HepG2 (cell line): ENCODE measurements around the gene HADH. TPM values are rescaled to one million over a fixed set of nuclear protein-coding genes. Genes with fewer than 3 reads are reported as not detected.
A peak's percentile ranks its signal among the peaks of the same experiment; 100 is the strongest.

Experiments
- CBFB ChIP-seq: sonication (generic); formaldehyde crosslinking; IDR thresholded peaks from 2 replicates; pipeline ENCODE4 v1.4.0; 2020; ENCODE audit warnings: missing genetic modification reagents
- ERF ChIP-seq: IDR thresholded peaks from 2 replicates; pipeline ENCODE4 v1.6.1; 2018; ENCODE audit warnings: missing biosample characterization, missing genetic modification reagents
- FOXP1 ChIP-seq, 2 experiments: fragments of 450-650 bp in 1 of 2; IDR thresholded peaks; 2 replicates each; pipeline ENCODE4 v1.6.1; 2017 to 2018; ENCODE audit warnings: antibody characterized with exemption in 1 of 2
- HES4 ChIP-seq: sonication (generic); formaldehyde crosslinking; IDR thresholded peaks from 2 replicates; pipeline ENCODE4 v1.9.0; 2021; ENCODE audit warnings: mild to moderate bottlenecking, missing genetic modification reagents, borderline replicate concordance
- IKZF4 ChIP-seq: sonication (generic); formaldehyde crosslinking; IDR thresholded peaks from 2 replicates; pipeline ENCODE4 v1.5.1; 2020; ENCODE audit warnings: borderline replicate concordance, mild to moderate bottlenecking, low read depth, missing genetic modification reagents; ENCODE audit errors: not compliant biosample characterization
- KDM4B ChIP-seq: sonication (generic); formaldehyde crosslinking; IDR thresholded peaks from 2 replicates; pipeline ENCODE4 v1.4.0; 2020; ENCODE audit warnings: missing genetic modification reagents
- MEF2D ChIP-seq: sonication (generic); formaldehyde crosslinking; IDR thresholded peaks from 2 replicates; pipeline ENCODE4 v1.5.1; 2020; ENCODE audit warnings: mild to moderate bottlenecking, missing genetic modification reagents
- MIER3 ChIP-seq: IDR thresholded peaks from 2 replicates; pipeline ENCODE4 v1.6.1; 2016; ENCODE audit warnings: missing compliant biosample characterization, borderline replicate concordance
- MXI1 ChIP-seq: IDR thresholded peaks from 3 replicates; pipeline ENCODE4 v1.6.1; 2012; ENCODE audit warnings: low read depth, low read length, inconsistent platforms, borderline replicate concordance
- MYNN ChIP-seq: sonication (generic); formaldehyde crosslinking; IDR thresholded peaks from 2 replicates; pipeline ENCODE4 v1.4.0; 2020; ENCODE audit warnings: mild to moderate bottlenecking, low read depth, missing genetic modification reagents
- PCBP2 ChIP-seq: fragments of 200-400 bp; formaldehyde crosslinking; optimal IDR thresholded peaks from 2 replicates; pipeline ENCODE3; 2018; ENCODE audit warnings: low read length, low read depth; ENCODE audit not compliant: poor library complexity, severe bottlenecking
- POLR2G ChIP-seq: fragments of 200-400 bp; formaldehyde crosslinking; IDR thresholded peaks from 2 replicates; pipeline ENCODE4 v1.6.1; 2018; ENCODE audit warnings: mild to moderate bottlenecking, low read depth, low read length, moderate library complexity
- SIX1 ChIP-seq: sonication (generic); formaldehyde crosslinking; IDR thresholded peaks from 2 replicates; pipeline ENCODE4 v1.4.0; 2020; ENCODE audit warnings: missing genetic modification reagents, borderline replicate concordance
- SNRNP70 ChIP-seq: fragments of 200-400 bp; formaldehyde crosslinking; IDR thresholded peaks from 2 replicates; pipeline ENCODE4 v1.6.1; 2017; ENCODE audit warnings: mild to moderate bottlenecking, low read depth, low read length, moderate library complexity
- TCF7L2 ChIP-seq: IDR thresholded peaks from 2 replicates; pipeline ENCODE4 v1.6.1; 2011; ENCODE audit warnings: mild to moderate bottlenecking, low read depth, low read length, moderate library complexity
- TMF1 ChIP-seq: sonication (generic); formaldehyde crosslinking; IDR thresholded peaks from 2 replicates; pipeline ENCODE4 v1.8.1; 2022; ENCODE audit warnings: low read depth, missing genetic modification reagents
- ZBTB8A ChIP-seq: sonication (generic); formaldehyde crosslinking; IDR thresholded peaks from 2 replicates; pipeline ENCODE4 v1.4.0; 2020; ENCODE audit warnings: mild to moderate bottlenecking, low read depth, missing genetic modification reagents, borderline replicate concordance
- ZNF136 ChIP-seq: sonication (generic); formaldehyde crosslinking; IDR thresholded peaks from 2 replicates; pipeline ENCODE4 v1.8.1; 2022; ENCODE audit warnings: low read depth, mild to moderate bottlenecking, moderate library complexity, missing genetic modification reagents
- ZNF337 ChIP-seq: sonication (generic); formaldehyde crosslinking; IDR thresholded peaks from 2 replicates; pipeline ENCODE4 v1.5.1; 2020; ENCODE audit warnings: missing genetic modification reagents, low read depth, mild to moderate bottlenecking, borderline replicate concordance
- ZNF430 ChIP-seq: sonication (generic); formaldehyde crosslinking; IDR thresholded peaks from 2 replicates; pipeline ENCODE4 v1.9.0; 2021; ENCODE audit warnings: mild to moderate bottlenecking, missing genetic modification reagents
- ZNF557 ChIP-seq: sonication (generic); formaldehyde crosslinking; IDR thresholded peaks from 2 replicates; pipeline ENCODE4 v1.4.0; 2020; ENCODE audit warnings: missing genetic modification reagents
- ZNF607 ChIP-seq: sonication (generic); formaldehyde crosslinking; IDR thresholded peaks from 2 replicates; pipeline ENCODE4 v1.5.1; 2020; ENCODE audit warnings: missing genetic modification reagents, mild to moderate bottlenecking, borderline replicate concordance
- ZNF616 ChIP-seq: sonication (generic); formaldehyde crosslinking; IDR thresholded peaks from 2 replicates; pipeline ENCODE4 v1.5.0; 2020; ENCODE audit warnings: low read depth, mild to moderate bottlenecking, missing genetic modification reagents
- ZNF619 ChIP-seq: sonication (generic); formaldehyde crosslinking; IDR thresholded peaks from 2 replicates; pipeline ENCODE4 v1.4.0; 2020; ENCODE audit warnings: mild to moderate bottlenecking, missing genetic modification reagents
- ZSCAN20 ChIP-seq: sonication (generic); formaldehyde crosslinking; IDR thresholded peaks from 2 replicates; pipeline ENCODE4 v1.4.0; 2020; ENCODE audit warnings: missing genetic modification reagents, mild to moderate bottlenecking, borderline replicate concordance
- polyA plus RNA-seq, 8 experiments: library from polyadenylated mRNA; depleted of rRNA in 3 of 8; stranded (reverse) in 7 of 8; unstranded in 1 of 8; fragments of >200 nt; fragmentation: Illumina TruSeq in 4 of 8; extraction: Trizol in 4 of 8; gene quantifications; 2 replicates each; pipeline versions ENCODE4 v1.2.1 to v1.2.3, GENCODE V29; 2011 to 2016; ENCODE audit warnings: low read depth in 4 of 8, missing spikeins in 1 of 8, mixed read lengths in 1 of 8; ENCODE audit not compliant: insufficient read depth in 1 of 8
- total RNA-seq, 5 experiments: library from RNA; depleted of rRNA; stranded (reverse); fragments of >200 nt; fragmentation: Illumina TruSeq; extraction: Trizol; gene quantifications; 2 replicates each; pipeline ENCODE4 v1.2.3, GENCODE V29; 2016; ENCODE audit warnings: low read depth in 1 of 5
- TF ChIP-seq, protein P1 (sequence below): sonication (generic); formaldehyde crosslinking; IDR thresholded peaks from 2 replicates; pipeline ENCODE4 v1.4.0; 2020; ENCODE audit warnings: mild to moderate bottlenecking, missing genetic modification reagents, borderline replicate concordance

Gene HADH
- total and polyA plus RNA-seq, 2 of the 13 experiments (the other 11 are each of a cell fraction or from before 2014, with no cell fraction given): 29.6 to 33.9 TPM

DNA sequence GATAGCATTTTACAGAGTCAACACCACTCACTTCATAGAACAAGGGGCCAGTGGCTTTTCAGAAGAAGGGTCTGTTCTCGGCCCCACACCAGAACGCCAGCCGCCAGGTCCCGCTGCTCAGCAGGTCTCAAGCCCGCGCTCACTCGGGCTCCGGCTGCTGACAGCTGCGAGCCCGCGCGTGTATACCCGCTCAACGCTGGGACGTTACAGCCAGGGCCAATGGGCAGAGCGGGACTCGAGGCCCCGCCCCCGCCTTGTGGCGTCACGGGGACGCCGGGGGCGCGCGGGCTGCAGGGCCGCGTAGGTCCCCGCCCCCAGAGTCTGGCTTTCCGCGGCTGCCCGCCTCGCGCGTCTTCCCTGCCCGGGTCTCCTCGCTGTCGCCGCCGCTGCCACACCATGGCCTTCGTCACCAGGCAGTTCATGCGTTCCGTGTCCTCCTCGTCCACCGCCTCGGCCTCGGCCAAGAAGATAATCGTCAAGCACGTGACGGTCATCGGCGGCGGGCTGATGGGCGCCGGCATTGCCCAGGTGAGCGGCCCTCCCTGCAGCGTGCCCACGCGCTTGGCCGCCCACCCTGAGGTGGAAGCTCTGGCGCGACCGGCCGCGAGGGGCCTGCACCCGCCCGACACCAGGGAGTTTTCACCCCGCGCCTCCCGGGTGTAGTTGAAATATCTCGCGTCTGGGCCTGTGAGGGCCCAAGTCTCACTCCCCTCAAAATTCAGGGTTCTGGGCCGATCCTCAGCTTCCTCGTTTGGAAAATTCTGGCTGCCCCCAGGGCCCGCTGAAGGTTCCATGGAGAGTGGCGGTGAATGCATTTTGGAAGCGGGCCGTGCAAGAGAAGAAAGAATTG, at the start of gene HADH (continued):
- peak; percentile 96 for TF ChIP-seq HES4 (CRISPR knock-in tag)
- TF ChIP-seq IKZF4 (CRISPR knock-in tag): no peak
- peak; percentile 93; the same call in 1 of the 2 replicates for TF ChIP-seq ZNF337
- no peak for TF ChIP-seq ZNF557 (CRISPR knock-in tag)
- no peak for TF ChIP-seq KDM4B (CRISPR knock-in tag)
- TF ChIP-seq FOXP1 (IDR thresholded peaks at IDR 0.05): no peak
- TF ChIP-seq FOXP1 (CRISPR knock-in tag; IDR thresholded peaks at IDR 0.05): no peak
- TF ChIP-seq, protein P1, sequence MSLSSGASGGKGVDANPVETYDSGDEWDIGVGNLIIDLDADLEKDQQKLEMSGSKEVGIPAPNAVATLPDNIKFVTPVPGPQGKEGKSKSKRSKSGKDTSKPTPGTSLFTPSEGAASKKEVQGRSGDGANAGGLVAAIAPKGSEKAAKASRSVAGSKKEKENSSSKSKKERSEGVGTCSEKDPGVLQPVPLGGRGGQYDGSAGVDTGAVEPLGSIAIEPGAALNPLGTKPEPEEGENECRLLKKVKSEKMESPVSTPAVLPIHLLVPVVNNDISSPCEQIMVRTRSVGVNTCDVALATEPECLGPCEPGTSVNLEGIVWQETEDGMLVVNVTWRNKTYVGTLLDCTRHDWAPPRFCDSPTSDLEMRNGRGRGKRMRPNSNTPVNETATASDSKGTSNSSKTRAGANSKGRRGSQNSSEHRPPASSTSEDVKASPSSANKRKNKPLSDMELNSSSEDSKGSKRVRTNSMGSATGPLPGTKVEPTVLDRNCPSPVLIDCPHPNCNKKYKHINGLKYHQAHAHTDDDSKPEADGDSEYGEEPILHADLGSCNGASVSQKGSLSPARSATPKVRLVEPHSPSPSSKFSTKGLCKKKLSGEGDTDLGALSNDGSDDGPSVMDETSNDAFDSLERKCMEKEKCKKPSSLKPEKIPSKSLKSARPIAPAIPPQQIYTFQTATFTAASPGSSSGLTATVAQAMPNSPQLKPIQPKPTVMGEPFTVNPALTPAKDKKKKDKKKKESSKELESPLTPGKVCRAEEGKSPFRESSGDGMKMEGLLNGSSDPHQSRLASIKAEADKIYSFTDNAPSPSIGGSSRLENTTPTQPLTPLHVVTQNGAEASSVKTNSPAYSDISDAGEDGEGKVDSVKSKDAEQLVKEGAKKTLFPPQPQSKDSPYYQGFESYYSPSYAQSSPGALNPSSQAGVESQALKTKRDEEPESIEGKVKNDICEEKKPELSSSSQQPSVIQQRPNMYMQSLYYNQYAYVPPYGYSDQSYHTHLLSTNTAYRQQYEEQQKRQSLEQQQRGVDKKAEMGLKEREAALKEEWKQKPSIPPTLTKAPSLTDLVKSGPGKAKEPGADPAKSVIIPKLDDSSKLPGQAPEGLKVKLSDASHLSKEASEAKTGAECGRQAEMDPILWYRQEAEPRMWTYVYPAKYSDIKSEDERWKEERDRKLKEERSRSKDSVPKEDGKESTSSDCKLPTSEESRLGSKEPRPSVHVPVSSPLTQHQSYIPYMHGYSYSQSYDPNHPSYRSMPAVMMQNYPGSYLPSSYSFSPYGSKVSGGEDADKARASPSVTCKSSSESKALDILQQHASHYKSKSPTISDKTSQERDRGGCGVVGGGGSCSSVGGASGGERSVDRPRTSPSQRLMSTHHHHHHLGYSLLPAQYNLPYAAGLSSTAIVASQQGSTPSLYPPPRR (CRISPR knock-in tag): no peak
- TF ChIP-seq ZNF136 (CRISPR knock-in tag): peak; percentile 62; the same call in 1 of the 2 replicates
- peak; percentile 41; the same call in 1 of the 2 replicates for TF ChIP-seq MEF2D (CRISPR knock-in tag)
- peak; percentile 85; the same call in 1 of the 2 replicates for TF ChIP-seq ZNF619
- TF ChIP-seq ZSCAN20: no peak
- no peak for TF ChIP-seq ZNF430
- TF ChIP-seq SNRNP70: no peak
- peak; percentile 66 for TF ChIP-seq POLR2G
- TF ChIP-seq PCBP2: no peak
- TF ChIP-seq CBFB: peak; percentile 35; the same call in 1 of the 2 replicates
- no peak for TF ChIP-seq TCF7L2
- peak; percentile 53; the same call in 1 of the 2 replicates for TF ChIP-seq TMF1
- no peak for TF ChIP-seq SIX1 (CRISPR knock-in tag)
- TF ChIP-seq ZNF607 (CRISPR knock-in tag): peak; percentile 91; the same call in 1 of the 2 replicates
- peak; percentile 64 for TF ChIP-seq ERF
- TF ChIP-seq MYNN (CRISPR knock-in tag): no peak
- TF ChIP-seq MIER3 (CRISPR knock-in tag): no peak
- TF ChIP-seq MXI1: peak; percentile 88; the same call in 2 of the 3 replicates
- TF ChIP-seq ZNF616: peak; percentile 78; the same call in 1 of the 2 replicates
- no peak; the same call in 1 of the 2 replicates for TF ChIP-seq ZBTB8A (CRISPR knock-in tag)
